HG03354 (cell line): ENCODE data around the gene STK10.

Experiments used
- ATAC-seq: cut with Tn5 transposase; IDR thresholded peaks from one replicate; pipeline ENCODE4 v1.9.1; 2021; ENCODE audit warnings: mild to moderate bottlenecking; ENCODE audit not compliant: unreplicated experiment, poor library complexity, severe bottlenecking

STK10 gene

DNA sequence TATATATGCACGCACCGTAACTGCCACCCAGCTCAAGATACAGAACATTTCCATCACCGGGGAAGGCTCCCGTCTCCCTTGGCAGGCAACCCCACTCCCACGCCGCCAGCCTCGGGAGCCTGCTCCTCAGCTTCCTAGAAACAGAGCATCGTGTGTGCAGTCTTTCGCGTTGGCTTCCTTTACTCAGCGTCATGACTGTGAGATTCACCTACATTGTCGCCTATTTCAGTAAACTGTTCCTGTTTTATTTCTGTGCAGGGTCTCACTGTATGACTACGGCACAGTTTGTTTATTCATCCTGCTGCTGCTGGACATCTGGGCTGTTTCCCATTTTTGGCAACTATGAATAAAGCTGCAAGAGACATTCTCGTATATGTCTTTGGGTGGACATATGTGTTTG is 90.7 kb downstream of the STK10 start:
- no peak for ATAC-seq

DNA sequence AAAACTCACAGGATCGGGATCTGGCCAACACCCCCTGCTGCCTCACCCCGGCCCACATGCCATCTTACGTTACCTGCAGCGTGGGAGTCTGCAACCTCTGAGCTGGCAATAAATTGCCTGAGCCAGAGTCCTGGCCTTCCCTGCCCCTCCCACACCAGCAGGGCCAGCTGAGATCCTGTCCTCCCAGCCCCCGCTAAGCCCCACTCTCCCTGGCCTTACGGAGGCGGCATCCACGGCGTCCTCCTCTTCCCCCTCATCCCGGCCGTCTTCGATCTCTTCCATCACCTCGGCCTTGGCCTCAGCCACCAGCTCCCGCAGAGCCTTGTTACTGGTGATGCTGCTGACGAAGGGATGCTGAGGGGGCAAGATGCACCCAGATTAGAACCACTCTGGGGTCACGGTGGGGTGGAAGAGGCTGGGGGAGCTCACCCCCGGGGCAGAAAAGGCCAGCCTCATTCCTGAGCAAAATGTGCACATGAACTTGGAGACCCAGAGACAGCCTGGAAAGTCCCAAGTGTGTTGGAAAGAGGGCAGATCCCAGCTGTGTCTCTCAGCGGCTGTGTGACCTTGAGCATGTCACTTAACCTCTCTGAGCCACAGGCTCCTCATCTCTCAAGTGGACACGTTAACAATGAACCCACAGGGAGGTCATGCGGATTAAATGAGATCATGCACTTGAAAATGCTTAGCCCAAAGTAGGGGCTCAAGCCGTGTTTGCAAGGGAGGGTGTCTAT is 91.7 kb downstream of the STK10 start:
- no peak for ATAC-seq

DNA sequence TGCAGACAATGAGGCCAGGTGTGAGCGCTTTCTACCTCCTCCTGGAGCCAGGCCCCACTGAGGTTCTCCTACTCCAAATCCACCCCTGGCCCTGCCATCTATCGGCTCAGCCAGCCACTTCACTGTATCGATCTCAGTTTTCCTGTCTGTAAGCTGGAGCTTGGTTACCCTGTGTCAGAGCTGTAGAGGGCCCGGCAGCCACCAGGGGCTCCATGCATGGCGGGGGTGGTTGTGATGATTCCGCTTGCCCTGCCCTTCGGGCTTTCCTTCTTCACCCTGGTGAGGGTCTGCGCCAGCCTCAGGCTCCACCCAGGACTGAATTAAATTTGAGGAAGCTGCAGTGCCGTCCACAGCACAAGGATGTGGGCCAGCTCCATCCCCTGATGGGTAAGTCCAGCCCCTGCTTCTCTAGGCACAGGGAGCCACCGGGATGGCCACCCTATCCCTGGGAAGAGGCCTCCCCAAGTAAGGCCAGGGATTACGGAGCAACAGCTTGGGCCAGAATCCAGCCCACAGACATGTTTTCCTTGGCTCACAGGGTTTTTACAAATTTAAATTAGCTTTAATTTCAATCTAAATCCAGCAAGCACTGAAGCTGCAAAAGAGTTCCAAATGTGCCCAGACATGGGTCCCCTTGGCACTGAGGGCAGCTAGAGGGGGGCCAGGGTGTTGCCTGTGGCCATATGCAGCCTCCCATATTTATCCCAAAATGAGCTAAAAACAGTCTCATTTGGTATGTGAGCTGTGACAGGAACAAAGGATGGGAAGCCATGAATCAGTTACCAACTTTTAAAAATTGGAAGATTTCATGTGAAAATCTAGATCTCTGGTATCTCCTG is 92.4 kb downstream of the STK10 start:
- ATAC-seq = no peak

DNA sequence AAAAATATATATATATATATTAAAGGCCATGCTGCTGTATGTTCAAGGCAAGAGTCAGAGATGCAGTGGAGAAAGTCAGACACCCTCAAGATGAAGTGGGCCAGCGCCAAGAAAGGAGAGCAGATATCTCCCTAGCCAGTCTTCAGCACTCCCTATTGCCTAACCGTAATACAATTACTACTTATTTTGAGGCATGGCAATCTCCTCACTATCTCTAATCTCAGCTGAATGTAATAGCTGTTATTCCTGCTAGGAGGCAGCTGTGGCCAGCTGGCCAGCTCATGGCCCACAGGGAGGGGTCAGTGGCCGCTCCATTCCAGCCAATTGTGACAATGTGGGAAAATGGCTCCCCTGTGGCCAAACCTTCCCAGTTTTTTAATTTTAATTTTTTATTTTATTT is 94.1 kb downstream of the STK10 start:
- no peak for ATAC-seq

DNA sequence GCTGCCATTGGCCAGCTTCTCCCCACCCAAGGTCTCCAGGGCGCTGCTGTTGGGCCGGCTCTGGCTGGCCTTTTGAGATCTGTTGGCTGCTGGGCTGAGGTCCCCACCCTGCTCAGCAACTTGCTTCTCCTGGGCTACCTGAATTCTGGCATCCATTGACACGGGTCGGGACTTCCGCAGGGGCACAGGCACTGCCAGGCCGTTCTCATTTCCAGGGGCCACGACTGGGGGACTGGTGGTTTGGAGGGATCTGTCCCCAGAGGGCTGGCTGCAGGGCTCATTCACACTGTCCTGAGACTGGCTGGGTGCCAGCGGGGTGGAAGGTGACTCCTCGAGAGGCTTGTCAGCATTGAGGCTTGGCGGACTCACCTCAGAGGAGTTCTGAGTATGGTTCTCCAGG is 94.5 kb downstream of the STK10 start:
- ATAC-seq = no peak

DNA sequence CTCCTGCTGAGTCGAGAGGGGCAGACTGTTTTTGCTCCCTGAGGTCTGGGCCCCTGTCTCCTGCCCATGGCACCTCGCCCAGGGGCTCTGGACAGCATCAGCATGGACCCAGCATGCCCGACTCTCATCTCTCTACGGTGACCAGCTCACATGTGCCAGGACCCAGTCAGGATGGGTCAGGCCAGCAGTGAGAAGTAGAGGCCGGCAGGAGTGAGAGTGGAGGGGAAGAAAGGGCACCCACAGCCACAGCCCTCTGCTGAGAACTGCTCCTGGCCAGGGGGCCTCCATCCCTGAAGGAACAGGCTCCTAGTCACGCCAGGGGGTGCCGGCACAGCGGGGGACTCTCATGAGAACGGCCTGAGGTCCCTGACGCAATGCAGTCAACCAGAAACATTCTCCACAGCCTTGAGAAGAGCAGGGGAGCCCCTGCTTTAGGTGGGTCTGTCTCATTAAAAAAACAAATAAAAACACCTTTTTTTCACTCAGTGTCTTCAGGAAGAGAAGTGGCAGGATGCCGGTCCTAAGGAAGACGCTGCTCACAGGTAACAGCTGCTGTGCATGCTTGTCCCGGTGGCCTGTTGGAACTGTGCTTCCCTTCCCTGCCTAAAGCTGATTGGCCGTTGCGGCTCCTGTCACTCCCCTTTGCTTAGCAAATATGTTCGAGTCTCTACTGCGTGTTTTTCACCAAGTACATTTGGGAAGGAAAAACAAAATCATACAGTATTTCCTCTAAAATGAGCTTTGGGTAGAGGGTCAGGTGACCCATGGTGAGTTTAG is 95.9 kb downstream of the STK10 start:
- no peak for ATAC-seq

DNA sequence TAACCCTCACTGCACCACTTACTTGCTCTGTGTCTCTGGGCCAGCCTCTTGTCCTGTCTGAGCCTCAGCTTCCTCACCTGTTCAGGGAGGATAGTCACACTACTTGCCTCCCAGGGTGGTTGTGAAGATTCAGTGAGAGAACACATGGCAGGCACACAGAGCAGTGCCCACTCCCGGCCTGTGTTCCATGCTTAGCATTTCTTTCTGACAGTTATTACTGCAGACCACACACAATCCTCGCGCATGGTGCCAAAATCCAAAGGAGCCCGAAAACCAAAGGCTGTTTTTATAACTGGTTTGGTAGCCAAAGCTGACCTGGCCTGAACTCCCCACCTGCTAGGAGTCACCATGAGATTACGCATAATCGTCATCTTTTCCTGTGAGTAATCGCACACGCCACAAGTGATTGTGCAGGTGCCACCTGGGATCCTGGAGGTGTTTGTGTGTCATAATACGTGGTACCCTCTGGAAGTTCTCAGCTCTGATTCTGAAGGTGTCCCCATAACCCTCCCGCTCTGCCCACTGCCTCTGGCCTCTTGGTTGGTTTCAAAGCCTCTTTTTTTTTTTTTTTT is 97.0 kb downstream of the STK10 start:
- no peak for ATAC-seq

DNA sequence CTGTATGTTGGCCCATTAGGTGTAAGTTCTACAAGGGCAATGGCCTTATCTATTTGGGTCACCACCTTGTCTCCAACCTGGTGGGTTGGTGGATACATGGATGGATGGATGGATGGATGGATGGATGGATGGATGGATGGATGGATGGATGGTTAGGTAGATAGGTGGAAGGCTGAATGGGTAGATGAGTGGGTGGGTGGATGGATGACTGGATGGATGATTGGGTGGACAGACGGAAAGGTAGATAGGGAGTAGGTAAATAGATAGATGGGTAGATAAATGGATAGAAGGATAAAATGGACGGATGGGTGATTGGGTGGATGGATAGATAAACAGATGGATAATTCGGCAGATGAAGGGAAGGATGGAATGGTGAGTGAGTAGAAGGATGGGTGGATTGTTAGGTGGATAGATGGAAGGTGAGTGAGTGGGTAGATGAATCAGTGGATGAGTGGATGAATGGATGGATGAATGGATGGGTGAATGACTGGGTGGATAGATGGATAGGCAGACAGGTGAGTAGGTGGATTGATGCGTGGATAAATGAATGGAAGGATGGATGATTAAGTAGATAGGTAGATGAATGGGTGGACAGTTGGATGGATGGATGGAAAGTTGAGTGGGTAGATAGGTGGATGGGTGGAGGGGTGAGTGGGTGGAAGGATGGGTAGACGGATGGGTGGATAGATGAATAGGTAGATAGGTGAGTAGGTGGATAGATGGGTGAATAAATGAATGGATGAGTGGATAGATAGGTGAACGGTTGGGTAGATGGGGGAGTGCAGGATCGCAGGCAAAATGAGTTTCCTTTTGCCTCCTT is 98.5 kb downstream of the STK10 start:
- ATAC-seq = no peak

DNA sequence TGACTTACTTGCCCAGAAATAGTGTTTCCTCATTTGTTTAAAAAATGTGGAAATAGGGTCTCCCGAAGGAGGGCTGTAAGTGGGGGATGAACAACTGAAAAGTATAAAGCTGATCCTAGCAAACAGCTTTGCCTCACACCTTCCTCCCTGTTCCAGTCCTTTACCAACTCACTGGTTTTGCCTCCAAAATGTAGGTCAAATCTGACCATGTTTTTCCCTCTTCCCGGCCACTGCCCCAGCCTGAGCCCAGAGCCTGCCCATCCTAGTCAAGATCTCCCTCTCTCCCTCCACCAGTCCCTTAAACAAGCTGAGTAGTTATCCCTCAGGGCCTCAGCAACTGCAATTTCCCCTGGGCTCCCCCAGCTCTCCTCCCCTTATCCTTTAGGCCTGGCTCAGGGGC is 99.2 kb downstream of the STK10 start:
- no peak for ATAC-seq

DNA sequence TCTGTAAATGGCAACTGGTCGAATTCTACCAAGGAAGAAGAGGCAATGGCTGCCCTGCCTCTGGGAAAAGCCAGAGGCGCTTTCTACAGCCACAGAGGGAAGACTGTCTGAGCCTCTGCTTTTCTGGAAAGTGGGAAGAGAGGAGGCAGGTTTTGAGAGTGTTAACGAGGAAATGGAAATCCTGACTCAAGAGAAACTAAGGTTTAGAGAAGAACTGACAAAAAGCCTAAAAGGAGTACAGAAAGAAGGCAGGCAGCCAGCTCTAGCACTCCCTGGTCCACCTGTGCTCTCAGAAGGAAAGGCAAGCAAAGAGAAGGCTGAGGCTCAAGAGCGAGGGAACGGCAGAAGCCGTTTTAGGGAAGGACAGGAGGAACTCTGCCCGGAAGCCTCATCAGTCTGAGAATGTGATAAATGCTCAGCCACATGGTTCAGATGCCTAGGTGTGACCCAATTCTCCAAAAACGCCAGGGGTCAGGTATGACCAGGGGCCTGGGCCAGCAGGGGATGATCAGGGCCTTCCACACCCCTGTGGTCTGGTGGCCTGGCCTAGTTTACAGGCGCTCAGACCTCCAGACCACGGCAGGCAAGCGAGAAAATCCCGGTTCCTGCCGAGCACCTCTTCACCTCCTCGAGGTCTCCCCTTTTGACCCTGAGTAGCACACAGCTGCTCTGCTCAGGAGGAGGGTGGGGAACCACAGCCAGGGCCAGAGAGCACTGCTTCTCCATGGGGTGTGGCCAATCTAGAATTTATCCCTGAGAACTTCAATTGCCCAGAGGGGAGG is 101.6 kb downstream of the STK10 start:
- ATAC-seq = no peak

DNA sequence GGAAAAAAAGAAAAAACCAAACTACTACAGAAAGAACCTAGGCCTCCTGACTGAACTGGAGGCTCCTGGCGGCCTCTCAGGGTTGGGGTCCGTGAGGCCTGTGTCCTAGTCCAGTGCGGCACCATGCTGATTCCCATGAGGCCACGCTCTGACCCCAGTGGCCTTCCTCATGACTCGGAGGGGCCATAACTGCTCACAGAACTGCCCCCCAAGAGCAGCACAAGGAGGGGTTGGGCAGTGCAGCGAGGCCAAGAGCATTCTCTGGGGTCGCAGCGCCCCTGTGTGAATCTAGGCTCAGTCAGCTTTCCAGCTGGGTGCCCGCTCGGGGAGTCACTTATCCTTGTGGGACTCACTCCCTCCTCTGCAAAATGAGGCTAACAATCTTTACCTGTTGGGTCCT is 102.3 kb downstream of the STK10 start:
- no peak for ATAC-seq

DNA sequence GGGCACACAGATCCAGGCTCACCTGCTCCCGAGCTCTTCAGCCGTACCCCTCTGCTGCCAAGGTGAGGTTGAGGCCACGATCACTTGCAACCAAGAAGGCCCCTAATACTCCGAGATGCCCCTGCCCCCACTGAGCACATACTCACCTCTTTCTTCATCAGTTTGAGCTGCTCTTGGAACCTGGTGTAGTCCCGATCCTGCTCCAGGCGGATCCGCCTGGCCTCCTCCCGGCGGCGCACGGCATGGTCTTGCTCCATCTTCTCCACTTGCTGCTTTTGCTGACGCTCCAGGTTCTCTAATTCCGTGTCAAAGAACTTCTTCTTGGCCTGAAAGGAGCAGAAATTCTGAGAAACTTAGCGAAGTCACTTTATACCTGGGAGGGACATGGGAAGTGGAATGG is 105.8 kb downstream of the STK10 start:
- ATAC-seq = no peak

DNA sequence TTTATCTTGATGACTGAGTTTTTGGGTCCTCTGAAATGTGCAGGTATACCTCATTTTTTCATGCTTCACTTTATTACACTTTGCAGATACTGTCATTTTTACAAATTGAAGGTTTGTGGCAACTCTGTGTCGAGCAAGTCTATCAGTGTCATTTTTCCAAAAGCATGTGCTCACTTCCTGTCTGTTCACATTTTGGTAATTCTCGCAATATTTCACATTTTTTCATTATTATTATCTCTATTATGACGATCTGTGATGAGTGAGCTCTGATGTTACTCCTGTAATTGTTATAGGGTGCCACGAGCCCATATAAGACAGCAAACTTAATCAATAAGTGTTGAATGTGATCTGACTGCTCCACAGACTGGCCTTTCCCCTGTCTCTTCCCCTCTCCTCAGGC is 108.1 kb downstream of the STK10 start:
- no peak for ATAC-seq

DNA sequence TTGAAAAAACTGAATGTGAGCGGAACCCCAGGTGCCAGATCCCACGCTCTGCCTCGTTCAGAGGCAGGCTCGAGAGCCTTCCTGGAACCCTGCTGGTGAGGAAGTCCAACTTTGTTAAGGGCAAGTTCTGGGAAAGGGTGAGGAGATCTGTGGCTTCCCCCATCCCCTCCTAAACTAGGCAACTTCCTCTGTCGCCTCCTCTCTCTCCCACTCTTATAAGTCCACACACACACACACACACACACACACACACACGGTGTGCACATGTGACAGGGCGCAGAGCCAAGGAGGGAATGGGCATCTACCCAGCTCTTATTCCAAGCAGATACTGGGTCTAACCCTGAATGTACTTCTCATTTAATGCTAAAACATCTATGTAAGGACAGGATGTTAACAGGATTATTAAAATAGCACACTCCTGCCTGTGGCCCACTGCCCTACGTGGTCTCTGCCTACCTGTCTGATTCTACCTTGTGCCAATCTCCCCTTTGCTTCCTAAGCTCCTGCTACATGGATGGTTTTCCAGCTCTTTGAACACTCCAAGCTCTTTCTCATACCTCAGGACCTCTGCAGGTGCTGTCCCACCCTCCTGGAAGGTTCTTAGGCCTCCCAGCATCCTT is 109.2 kb downstream of the STK10 start:
- no peak for ATAC-seq

DNA sequence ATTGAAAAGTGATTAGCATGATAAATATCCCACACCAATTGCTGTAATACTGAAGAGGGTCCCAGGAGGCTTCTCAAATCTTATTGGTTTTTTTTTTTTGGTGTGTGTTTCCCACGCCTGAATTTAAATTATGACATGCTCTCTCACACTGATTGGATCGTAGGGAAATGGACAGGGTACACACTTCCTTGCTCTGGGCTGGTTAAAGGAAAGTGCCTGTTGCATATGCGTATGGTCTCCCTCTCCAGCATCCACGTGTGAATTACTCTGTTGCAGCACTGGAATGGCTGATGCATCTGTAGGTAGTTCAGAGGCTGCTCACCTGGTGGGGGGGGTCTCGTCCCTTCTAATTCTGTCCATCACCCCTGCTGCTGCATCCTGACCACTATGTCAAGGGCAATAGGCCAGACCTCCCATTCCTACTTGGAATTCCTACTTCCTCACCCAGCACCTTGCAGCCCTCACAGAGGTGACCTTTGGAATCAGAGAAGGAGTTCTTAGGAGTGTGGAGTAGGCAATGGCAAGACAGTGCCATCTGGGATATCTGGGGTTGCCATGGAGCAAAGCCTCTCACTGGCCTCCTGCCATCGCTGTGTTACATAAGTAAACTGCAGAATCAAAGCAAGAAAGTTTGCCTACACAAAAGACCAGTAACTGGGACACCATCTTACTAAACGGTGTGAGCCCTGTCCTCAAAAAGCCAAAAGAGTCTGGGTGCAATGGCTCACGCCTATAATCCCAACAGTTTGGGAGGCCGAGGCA is 110.2 kb downstream of the STK10 start:
- ATAC-seq = no peak

DNA sequence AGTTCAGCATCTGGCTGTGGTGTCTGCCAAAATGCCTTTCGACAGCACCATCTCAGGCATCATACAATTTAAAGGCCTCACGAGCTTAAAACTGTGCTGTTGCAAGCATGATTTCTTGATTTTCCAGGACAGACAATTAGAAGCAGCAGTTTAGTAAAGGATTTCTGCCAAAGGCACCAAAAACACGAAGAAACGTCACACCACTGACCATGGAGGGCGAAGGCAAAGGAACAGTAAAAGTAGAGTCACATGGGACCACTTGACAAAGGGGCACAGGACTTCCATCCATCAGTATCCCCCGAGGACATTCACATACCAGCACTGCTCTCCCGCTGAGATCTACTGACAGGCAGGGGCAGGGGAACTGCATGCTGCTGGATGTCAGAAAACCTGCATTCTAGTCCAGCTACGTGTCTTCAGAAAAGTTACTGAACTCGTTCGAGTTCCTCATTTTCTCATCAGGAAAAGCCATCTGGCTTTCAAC is 111.2 kb downstream of the STK10 start:
- ATAC-seq = no peak

DNA sequence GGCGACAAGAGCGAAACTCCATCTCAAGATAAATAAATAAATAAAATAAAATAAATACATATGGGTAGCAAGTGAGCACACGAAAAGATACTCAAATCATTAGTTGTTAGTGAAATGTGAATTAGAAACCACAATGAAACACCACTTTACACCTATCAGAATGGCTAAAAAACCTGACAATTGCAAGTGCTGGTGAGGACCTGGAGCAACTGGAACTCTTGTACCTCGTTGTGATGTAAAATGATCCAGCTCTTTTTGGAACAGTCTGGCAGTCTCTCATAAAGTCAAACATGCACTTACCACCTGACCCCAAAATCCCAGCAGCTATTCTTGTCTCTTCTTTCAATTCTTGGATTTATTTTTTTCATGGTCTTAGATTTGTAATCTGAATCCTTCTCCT is 112.4 kb downstream of the STK10 start:
- ATAC-seq = no peak
